Mucosa of stomach (tissue), 1 donor: Measurements from ENCODE around the gene LRRC2.

Source experiments
- H3K27me3 ChIP-seq: one replicate; pipeline ENCODE4 v1.7.0; 2013; ENCODE audit warnings: mild to moderate bottlenecking, low read length; ENCODE audit not compliant: control insufficient read depth, insufficient read depth
- H3K36me3 ChIP-seq: one replicate; pipeline ENCODE4 v1.7.0; 2013; ENCODE audit warnings: low read length; ENCODE audit not compliant: control insufficient read depth, insufficient read depth
- H3K4me1 ChIP-seq: one replicate; pipeline ENCODE4 v1.7.0; 2013; ENCODE audit warnings: mild to moderate bottlenecking, low read length; ENCODE audit not compliant: control insufficient read depth, insufficient read depth
- H3K4me3 ChIP-seq: one replicate; pipeline ENCODE4 v1.7.0; 2013; ENCODE audit warnings: low read length
- H3K9ac ChIP-seq: one replicate; pipeline ENCODE4 v1.7.0; 2013; ENCODE audit warnings: mild to moderate bottlenecking, low read length, moderate library complexity
- H3K9me3 ChIP-seq: one replicate; pipeline ENCODE4 v1.7.0; 2013; ENCODE audit warnings: mild to moderate bottlenecking, low read length, moderate library complexity; ENCODE audit not compliant: control insufficient read depth
- donor health status: Pancreatic carcinoma.

Gene LRRC2

GRCh38 chr3:46471371-46471914 lies 94.7 kb downstream of the LRRC2 start:
- Histone ChIP-seq H3K4me1 (no peaks in the 10 kb centered on the region), H3K4me3 (no peak overlapping the region), H3K9ac (no peak overlapping the region), H3K27me3 (no peaks in the 10 kb centered on the region), H3K36me3 (no peaks in the 10 kb centered on the region), H3K9me3 (no peaks in the 10 kb centered on the region)

- no peak overlapping the region for H3K9ac ChIP-seq
- no peaks in the 10 kb centered on the region for H3K36me3 ChIP-seq
- no peaks in the 10 kb centered on the region for H3K4me1 ChIP-seq
- H3K9me3 ChIP-seq: no peaks in the 10 kb centered on the region
- no peaks in the 10 kb centered on the region for H3K27me3 ChIP-seq
- H3K4me3 ChIP-seq: no peak overlapping the region
These were observed 95.3 kb downstream of the LRRC2 start for GRCh38 chr3:46470831-46471230.

GRCh38 chr3:46469680-46470357 lies 96.3 kb downstream of the LRRC2 start:
- Histone ChIP-seq H3K36me3 (no peaks in the 10 kb centered on the region), H3K4me3 (no peak overlapping the region), H3K9ac (no peak overlapping the region), H3K27me3 (peaks cover 8% of the 10 kb centered on the region), H3K4me1 (no peaks in the 10 kb centered on the region), H3K9me3 (no peaks in the 10 kb centered on the region)

- H3K9ac ChIP-seq: no peak overlapping the region
- no peaks in the 10 kb centered on the region for H3K36me3 ChIP-seq
- H3K9me3 ChIP-seq: no peaks in the 10 kb centered on the region
- no peak overlapping the region for H3K4me3 ChIP-seq
- peaks cover 17% of the 10 kb centered on the region for H3K27me3 ChIP-seq
- no peaks in the 10 kb centered on the region for H3K4me1 ChIP-seq
These were observed 97.1 kb downstream of the LRRC2 start for GRCh38 chr3:46468753-46469600.

GRCh38 chr3:46467562-46467961 lies 98.5 kb downstream of the LRRC2 start:
- Histone ChIP-seq H3K36me3 (no peaks in the 10 kb centered on the region), H3K4me3 (no peak overlapping the region), H3K9ac (no peak overlapping the region), H3K9me3 (no peaks in the 10 kb centered on the region), H3K27me3 (peaks cover 28% of the 10 kb centered on the region), H3K4me1 (no peaks in the 10 kb centered on the region)

GRCh38 chr3:46466871-46467403 lies 99.2 kb downstream of the LRRC2 start:
- Histone ChIP-seq H3K9ac (no peak overlapping the region), H3K4me1 (no peaks in the 10 kb centered on the region), H3K9me3 (no peaks in the 10 kb centered on the region), H3K4me3 (no peak overlapping the region), H3K27me3 (peaks cover 28% of the 10 kb centered on the region), H3K36me3 (no peaks in the 10 kb centered on the region)

GRCh38 chr3:46466273-46466672 lies 99.8 kb downstream of the LRRC2 start:
- Histone ChIP-seq H3K9ac (no peak overlapping the region), H3K9me3 (no peaks in the 10 kb centered on the region), H3K4me3 (no peak overlapping the region), H3K4me1 (no peaks in the 10 kb centered on the region), H3K36me3 (no peaks in the 10 kb centered on the region), H3K27me3 (peaks cover 28% of the 10 kb centered on the region)
